SKM-1 (cell line): ENCODE data around the gene MTF2.

Source experiments
- DNase-seq: peaks from one replicate; lab custom pipeline; 2025; ENCODE audit not compliant: unreplicated experiment; lab: John Stamatoyannopoulos, UW

MTF2 gene

GRCh38 chr1:93082313-93082712 is 3.2 kb downstream of the MTF2 start:
- no peak for DNase-seq

- DNase-seq = no peak
Observed at GRCh38 chr1:93083979-93084378, 4.9 kb downstream of the MTF2 start.

DNA sequence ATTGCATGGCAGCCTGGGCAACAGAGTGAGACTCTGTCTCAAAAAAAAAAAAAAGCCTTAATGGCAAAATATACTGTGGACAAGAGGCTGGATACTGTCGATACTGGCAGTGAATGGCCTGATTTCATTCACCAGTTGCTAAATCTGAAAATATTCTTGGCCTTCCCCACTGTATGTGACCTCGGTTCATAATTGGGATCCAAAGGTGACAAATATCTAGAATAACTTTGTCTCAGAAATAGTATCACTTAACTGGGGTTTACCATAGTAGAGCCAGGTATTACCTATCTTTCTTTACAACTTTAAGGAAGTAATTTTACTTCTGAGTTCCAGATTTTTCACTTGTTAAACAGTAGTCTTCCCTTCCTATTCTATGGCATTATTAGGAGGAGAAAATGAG is 8.4 kb downstream of the MTF2 start:
- DNase-seq = no peak

DNA sequence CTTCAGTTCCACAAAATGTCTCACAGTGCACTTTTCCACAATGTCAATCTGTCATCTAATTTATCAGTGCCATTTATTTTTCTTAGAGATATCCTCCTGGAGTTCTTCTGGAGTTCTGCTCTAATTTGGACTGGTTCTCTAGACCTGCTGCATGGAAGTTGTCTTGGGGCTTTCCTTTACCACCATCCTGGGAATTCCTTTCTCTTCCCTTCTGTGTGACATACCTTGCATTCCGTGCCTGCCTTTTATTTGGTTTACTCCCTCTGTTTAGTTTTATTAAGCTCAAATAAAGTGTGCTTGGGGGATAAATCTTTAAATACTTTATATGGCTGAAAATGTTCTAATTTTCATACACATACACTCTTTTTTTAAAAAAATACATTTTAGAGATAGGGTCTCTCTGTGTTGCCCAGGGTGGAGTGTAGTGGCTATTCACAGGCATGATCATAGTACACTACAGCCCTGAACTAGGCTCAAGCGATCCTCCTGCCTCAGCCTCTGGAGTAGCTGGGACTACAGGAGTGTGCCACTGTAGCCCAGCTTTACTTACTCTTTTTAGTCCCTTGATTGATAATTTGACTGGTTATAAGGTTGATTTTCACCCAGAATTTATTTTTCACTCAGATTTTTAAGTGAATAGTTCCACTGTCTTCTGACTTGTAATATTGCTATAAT is 14.4 kb downstream of the MTF2 start:
- no peak for DNase-seq

DNA sequence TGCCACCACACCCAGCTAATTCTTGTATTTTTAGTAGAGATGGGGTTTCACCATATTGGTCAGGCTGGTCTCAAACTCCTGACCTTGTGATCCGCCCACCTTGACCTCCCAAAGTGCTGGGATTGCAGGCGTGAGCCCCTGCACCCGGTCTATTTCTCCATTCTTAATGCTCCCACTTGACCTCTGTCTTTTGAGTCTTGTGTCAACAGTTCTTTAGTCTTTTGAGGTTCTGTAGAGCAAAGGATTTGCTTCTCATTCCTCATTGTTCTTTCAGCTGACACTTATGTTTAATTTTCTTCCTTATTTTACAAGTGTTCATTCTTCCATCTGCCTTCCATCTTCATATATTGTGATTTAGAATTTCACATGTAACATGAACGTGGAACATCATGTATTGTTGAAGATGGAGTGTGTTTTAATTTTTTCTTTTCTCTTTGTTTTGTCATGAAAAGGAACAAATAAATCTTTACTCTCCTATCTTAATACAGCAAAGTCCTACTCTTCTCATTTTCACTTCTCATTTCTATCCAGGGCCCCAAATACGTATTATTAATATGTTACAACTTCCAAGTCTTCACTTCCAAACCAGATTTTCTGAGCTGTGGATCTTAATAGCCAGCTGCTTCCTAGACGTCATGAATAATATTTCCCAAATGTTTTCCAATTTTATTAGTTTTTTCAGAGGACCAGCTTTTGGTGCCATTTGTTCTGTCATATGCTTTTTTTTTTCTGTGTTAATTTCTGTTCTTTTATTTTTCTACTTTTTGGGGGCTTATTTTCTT is 16.9 kb downstream of the MTF2 start:
- DNase-seq = no peak

- DNase-seq = no peak
Observed at GRCh38 chr1:93102142-93102541, 23.1 kb downstream of the MTF2 start.

DNA sequence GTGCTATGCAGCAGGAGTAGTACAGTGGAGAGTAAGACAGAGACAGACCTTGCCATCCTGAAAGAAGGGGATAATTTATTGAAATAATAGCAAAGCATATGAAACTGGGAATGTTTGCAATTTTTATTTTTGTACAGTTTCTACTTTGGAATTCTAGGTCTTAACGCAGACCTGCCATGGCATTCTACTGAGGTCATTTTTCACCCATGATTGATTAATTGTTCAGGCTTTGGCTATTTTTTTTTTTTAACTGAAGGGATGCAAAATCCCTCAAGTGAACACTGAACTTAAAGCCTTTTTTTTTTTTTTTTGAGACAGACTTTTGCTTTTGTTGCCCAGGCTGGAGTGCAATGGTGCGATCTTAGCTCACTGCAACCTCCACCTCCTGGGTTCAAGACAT is 27.1 kb downstream of the MTF2 start:
- DNase-seq = no peak

DNA sequence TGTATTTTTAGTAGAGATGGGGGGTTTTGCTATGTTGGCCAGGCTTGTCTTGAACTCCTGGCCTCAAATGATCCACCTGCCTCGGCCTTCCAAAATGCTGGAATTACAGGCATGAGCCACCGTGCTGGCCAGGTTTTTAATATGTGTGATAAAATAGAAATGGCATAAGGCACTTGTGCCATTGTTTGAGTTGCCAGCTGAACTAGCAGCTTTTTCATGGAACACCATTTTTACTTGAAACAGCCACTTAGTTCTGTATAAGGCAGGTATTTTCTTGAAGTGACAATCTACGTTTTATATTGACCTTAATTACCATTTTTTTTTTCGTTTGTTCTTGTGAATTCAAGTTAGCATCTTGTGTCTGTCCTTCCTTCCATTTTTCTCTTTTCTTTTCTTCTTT is 28.3 kb downstream of the MTF2 start:
- DNase-seq = no peak

DNA sequence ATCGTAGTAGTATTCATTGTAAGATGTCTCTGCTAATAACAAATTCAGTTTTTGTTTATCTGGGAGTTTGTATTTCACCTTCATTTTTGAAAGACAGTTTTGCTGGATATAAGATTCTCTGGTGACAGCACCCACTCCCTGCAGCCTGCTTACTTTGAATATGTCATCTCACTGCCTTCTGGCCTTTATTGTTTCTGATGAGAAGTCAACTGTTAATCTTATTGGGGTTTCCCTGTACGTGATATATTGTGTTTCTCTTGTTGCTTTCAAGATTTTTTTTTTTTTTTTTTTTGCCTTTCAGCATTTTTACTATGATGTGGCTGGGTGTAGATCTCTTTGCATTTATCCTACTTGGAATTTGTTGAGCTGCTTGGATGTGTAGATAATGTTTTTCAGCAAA is 29.3 kb downstream of the MTF2 start:
- no peak for DNase-seq

- no peak for DNase-seq
Observed at GRCh38 chr1:93109578-93109977, 30.5 kb downstream of the MTF2 start.

- no peak for DNase-seq
Observed at GRCh38 chr1:93111065-93111464, 32.0 kb downstream of the MTF2 start.

- DNase-seq = no peak
Observed at GRCh38 chr1:93111561-93111960, 32.5 kb downstream of the MTF2 start.

DNA sequence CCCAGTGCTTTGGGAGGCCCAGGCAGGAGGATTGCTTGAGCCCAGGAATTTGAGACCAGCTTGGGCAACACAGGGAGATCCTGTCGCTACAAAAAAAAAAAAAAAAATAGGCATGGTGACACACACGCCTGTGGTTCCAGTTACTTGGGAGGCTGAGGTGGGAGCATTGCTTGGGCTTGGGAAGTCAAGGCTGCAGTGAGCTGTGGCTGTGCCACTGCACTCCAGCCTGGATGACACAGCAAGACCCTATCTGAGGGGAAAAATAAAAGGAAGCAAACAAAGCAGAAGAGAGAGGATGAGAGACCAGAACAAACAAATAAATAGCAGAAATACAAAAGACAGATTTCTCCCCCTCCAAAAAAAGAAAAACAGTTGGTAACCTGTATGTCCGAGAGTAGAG is 34.0 kb downstream of the MTF2 start:
- DNase-seq = no peak

DNA sequence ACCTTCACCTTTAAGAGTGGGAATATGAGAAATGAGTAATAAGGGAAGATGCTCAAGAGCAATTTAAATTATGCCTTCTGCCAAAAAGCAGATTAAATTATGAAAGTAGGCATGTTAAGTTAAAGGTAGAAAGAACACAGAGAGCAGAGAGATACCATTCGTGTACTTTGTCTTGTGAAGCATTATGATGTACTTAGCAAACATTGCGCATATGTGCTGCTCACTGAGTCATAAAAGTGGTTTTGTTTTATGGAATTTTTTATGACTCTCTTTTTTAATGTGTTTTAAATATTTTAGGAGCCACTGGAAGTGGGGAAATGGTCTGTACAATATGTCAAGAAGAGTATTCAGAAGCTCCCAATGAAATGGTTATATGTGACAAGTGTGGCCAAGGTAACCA is 35.3 kb downstream of the MTF2 start:
- no peak for DNase-seq

DNA sequence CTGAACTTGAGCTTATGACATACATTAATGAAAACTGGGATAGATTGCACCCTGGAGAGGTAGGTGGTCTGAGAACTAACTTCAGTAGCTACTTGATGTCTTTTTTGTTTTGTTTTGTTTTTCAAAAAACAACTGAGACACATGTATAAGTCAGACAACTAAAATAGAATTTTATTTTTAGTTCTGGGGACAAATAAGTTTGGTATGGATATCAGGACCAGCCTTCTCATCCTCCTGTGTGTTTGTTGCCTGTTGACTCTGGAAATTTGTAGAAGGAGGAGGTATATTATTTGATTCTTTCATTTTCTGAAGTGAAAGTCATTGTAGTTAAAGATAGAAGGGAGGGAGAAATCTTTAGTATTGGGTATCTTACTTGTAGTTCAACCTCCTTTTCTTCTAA is 41.5 kb downstream of the MTF2 start:
- no peak for DNase-seq

GRCh38 chr1:93123201-93123783 is 44.2 kb downstream of the MTF2 start:
- no peak for DNase-seq

GRCh38 chr1:93124556-93125355 is 45.7 kb downstream of the MTF2 start:
- DNase-seq = no peak

DNA sequence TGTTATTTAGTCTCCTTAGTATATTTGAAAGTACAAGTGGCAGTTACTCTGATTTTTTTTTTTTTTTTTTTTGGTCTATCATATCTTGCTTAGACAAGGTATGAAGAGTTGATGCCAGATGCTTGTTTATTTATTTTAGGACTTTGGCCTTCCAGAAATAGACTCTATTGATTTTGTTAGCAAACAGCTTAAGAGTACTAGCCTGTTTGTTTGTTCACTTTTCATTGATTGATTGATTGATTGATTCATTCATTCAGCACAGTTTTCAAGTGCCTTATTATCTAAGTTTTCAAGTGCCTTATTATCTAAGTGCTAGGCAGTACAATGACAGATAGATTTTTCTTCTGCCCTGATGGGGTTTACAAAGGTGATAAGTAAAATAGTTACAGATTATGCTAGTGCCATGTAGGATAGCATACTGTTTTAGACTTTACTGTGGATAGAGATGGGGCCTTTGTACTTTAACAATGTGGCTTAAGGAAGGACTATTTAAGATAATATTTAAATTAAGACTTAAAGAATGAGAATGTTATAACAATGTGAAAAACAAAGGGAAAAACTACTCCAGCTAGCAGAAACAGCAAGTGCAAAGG is 50.5 kb downstream of the MTF2 start:
- no peak for DNase-seq

DNA sequence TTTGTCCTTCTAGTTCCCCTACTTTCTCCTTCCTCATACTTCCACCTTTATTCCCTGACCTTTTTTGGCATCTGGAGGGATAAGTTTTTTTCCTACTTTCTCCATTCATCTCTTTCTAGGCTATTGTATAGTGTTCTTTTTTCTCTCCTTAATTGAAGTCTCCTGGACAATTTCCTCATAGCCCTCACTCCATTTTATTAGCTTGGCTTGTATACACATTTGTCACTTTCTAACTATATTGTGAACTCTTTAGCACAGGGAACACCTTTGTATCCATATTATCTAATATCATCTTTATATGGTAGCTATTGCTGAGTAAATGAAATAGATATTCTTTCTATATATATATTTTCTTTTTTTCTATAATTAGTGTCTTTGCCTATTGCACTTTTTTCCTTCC is 53.6 kb downstream of the MTF2 start:
- DNase-seq = no peak

- DNase-seq = no peak
Observed at GRCh38 chr1:93136445-93136844, 57.4 kb downstream of the MTF2 start.

DNA sequence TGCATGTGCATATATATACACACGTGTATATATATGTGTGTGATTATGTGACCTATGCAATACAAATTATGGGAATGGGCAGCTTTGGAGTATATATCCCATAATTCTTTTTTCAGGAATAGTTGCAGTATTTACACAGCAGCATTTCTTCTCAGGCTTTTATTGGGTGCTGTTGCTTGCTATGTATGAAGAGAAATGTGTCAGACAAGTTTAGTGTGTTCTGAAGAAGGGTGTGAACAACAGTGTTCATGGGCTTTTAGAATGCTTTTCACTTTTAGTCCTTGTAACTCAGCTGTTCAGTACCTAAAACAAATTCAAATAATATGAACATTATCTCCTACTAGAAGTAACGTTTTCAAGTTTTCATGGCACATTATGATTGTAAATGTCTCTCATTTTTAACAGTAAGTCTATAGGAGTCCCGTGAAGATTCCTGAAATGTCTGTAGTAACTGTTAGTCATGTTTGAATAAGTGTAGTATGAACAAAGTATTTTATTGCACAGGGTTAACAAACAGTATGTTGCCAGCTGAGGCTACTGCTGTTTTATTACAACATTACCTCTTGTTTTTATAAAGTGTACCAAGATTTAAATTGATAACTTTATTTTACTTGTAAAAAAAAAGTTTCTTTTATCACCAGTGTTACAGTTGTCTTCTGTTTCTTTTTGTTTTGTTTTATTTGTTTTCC is 58.7 kb downstream of the MTF2 start:
- DNase-seq = no peak
